Activated T-helper 17 cell treated with anti-CD3 and anti-CD28 coated beads, Interleukin-2, amount 50 U/mL, for 72 hours (primary cell): ENCODE results near the gene CNGB1. TPM values are rescaled to one million over a fixed set of nuclear protein-coding genes. Genes with fewer than 3 reads are reported as not detected.
A peak's percentile ranks its signal among the peaks of the same experiment; 100 is the strongest.
"Not testable (repeated sequence)": the region's sequence is repeated elsewhere in the genome, so short reads cannot be mapped to it uniquely, and the experiment has no call there.

Experiments
- ATAC-seq: fragments of 150-1000 bp; cut with Tn5 transposase; replicated peaks from 2 replicates; pipeline ENCODE4 v1.10.0; 2021; ENCODE audit warnings: mild to moderate bottlenecking, moderate library complexity
- H3K27ac Mint-ChIP-seq: one replicate; pipeline ENCODE4 v1.8.0; 2022; ENCODE audit warnings: mixed read lengths
- H3K27me3 Mint-ChIP-seq: one replicate; pipeline ENCODE4 v1.8.0; 2022; ENCODE audit warnings: mixed read lengths
- H3K36me3 Mint-ChIP-seq: one replicate; pipeline ENCODE4 v1.8.0; 2022; ENCODE audit warnings: low read depth, mild to moderate bottlenecking, mixed read lengths
- H3K4me1 Mint-ChIP-seq: one replicate; pipeline ENCODE4 v1.8.0; 2022; ENCODE audit warnings: mixed read lengths
- H3K4me3 Mint-ChIP-seq: one replicate; pipeline ENCODE4 v1.8.0; 2022; ENCODE audit warnings: mild to moderate bottlenecking, mixed read lengths
- H3K9me3 Mint-ChIP-seq: one replicate; pipeline ENCODE4 v1.8.0; 2022; ENCODE audit warnings: mixed read lengths
- total RNA-seq, 2 donors: library from RNA; stranded (reverse); gene quantifications; one replicate each; pipeline ENCODE4 v1.2.3, GENCODE V29; 2022

The CNGB1 gene
- total RNA-seq, 2 donors from 2014 or later, result not detected

DNA sequence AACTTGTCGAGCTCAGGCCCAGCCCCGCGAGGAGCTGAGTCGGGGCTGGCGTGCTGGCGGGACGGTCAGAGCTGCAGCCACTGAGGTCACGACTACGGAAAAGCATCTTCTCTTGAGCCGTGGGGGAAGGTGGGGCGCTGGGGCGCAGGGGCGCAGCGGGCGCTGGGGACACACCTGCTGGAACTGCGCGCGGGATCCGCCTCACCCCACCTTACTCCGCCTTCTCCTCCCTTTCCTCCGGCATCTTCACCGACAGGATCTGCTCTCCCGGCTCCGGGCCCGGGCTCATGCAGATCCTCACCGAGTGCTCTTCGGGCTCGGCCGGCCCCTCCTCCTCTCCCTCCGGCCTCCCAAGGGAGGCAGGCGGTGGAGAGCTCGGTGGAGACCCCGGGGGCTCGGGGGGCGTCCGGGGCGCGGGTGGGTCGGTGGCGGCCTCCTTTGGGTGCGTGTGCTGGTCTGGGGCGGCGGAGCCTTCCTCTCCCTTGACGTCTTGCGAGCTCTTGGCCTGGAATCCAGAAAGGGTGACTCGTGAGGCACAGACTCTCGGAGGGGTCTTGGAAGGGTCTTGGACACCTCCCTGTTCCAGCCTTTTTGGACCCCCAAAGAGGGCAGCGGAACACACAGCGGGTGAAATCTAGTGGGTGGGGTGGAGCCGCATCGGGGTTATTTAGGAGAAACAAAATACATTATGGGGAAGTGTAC, 86.8 kb downstream of the CNGB1 start:
- H3K9me3 Mint-ChIP-seq, result no peaks in the 10 kb centered on the region
- no peak overlapping the region for H3K4me3 Mint-ChIP-seq
- H3K36me3 Mint-ChIP-seq, result no peaks in the 10 kb centered on the region
- ATAC-seq, result no peak
- no peak overlapping the region for H3K27ac Mint-ChIP-seq
- H3K4me1 Mint-ChIP-seq, result no peaks in the 10 kb centered on the region
- peaks cover 46% of the 10 kb centered on the region for H3K27me3 Mint-ChIP-seq

GRCh38 chr16:57883480-57883879, 87.4 kb downstream of the CNGB1 start:
- no peak for ATAC-seq
- H3K4me1 Mint-ChIP-seq, result no peaks in the 10 kb centered on the region
- H3K27me3 Mint-ChIP-seq, result peaks cover 42% of the 10 kb centered on the region
- H3K4me3 Mint-ChIP-seq, result no peak overlapping the region
- H3K9me3 Mint-ChIP-seq, result no peaks in the 10 kb centered on the region
- H3K27ac Mint-ChIP-seq, result no peak overlapping the region
- H3K36me3 Mint-ChIP-seq, result no peaks in the 10 kb centered on the region

DNA sequence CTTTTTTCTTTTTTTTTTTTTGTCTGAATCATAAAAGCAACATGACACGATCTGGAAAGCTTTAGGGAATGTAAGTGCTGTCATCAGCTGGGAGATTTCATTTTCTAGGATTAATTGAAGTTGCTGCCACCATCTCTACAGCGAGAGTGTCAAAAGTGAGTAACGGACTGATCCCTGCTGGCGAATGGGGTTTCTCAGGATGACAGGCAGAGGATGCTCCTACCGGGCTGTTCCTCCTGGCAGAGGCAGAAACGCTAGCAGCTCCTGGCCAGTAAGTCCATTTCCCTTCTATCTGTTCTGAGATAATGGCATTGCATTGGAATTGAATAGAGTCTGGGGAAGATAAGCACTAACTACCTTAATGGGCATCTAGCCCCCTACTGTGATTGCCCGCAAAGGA, 88.1 kb downstream of the CNGB1 start:
- Mint-ChIP-seq H3K4me1 (no peaks in the 10 kb centered on the region), H3K27ac (no peak overlapping the region), H3K36me3 (no peaks in the 10 kb centered on the region), H3K27me3 (peaks cover 36% of the 10 kb centered on the region), H3K4me3 (no peak overlapping the region), H3K9me3 (no peaks in the 10 kb centered on the region)
- no peak for ATAC-seq

DNA sequence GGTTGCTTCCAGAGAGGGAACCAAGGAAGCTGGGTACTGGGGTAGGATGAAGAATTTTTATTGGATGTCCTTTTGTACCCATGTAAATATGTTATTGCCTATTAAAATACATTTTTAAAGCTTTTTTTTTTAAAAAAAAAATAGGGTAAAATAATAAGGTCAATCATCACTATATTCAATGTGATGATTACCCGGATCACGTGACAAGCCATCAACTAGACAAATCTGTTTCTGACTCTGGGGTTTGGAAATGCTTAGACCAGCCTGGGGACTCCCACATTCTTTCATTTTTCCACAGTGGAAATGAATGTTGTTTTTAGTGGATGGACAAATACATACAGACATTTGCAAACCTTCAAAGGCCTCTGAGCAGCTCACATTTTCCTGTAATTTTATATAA, 88.7 kb downstream of the CNGB1 start:
- Mint-ChIP-seq H3K27me3 (peaks cover 34% of the 10 kb centered on the region), H3K4me1 (no peaks in the 10 kb centered on the region), H3K36me3 (no peaks in the 10 kb centered on the region), H3K9me3 (no peaks in the 10 kb centered on the region), H3K27ac (no peak overlapping the region), H3K4me3 (no peak overlapping the region)
- ATAC-seq, result no peak

DNA sequence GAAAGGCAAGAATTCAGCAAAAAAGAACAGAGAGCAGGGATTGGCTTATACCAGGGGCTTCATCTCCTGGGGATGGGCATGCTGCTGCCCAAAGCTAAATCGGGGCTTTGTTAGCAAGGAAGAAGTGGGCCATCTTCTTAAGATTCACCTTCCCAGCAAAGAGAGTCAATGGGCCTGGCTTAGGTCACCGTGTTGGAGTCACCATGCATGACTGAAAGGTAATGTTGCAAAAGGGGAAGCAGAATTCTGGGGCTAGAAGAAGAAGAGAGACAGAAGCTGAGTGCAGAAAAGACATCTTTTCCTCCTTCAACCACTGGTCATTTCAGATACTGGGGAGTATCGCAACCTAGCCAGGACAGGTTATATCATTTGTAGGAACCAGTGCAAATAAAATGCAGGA, 92.3 kb downstream of the CNGB1 start:
- ATAC-seq, result no peak
- Mint-ChIP-seq H3K27ac (no peak overlapping the region), H3K27me3 (peaks cover 17% of the 10 kb centered on the region), H3K4me3 (no peak overlapping the region), H3K36me3 (no peaks in the 10 kb centered on the region), H3K9me3 (no peaks in the 10 kb centered on the region), H3K4me1 (peaks cover 6% of the 10 kb centered on the region)

- H3K4me1 Mint-ChIP-seq, result peaks cover 14% of the 10 kb centered on the region
- H3K27ac Mint-ChIP-seq, result no peak overlapping the region
- peaks cover 12% of the 10 kb centered on the region for H3K27me3 Mint-ChIP-seq
- H3K36me3 Mint-ChIP-seq, result no peaks in the 10 kb centered on the region
- H3K9me3 Mint-ChIP-seq, result no peaks in the 10 kb centered on the region
- no peak overlapping the region for H3K4me3 Mint-ChIP-seq
- peak; percentile 78 for ATAC-seq
These were observed 94.7 kb downstream of the CNGB1 start for GRCh38 chr16:57876210-57876609.

DNA sequence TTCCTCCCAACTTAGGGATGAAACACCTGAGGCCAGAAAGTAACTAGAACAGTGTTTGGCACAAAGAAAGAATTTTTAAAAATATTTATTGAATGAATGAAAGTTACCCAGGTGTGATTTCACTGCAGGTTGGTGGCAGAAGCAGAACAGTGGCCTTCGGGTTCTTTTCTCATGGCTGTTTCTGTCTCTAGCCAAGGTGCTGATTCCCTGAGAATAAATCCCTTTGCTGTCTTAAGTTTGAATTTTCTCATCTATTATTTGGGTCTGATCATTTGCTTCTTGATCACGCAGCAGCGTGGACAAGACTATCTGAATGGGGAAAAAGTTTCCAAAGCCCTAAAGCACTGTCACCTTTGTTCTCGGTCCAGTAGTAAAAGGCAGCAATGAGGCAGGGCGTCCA, 95.6 kb downstream of the CNGB1 start:
- Mint-ChIP-seq H3K4me3 (no peak overlapping the region), H3K27me3 (peaks cover 14% of the 10 kb centered on the region), H3K4me1 (peaks cover 14% of the 10 kb centered on the region), H3K9me3 (no peaks in the 10 kb centered on the region), H3K27ac (no peak overlapping the region), H3K36me3 (no peaks in the 10 kb centered on the region)
- no peak for ATAC-seq

DNA sequence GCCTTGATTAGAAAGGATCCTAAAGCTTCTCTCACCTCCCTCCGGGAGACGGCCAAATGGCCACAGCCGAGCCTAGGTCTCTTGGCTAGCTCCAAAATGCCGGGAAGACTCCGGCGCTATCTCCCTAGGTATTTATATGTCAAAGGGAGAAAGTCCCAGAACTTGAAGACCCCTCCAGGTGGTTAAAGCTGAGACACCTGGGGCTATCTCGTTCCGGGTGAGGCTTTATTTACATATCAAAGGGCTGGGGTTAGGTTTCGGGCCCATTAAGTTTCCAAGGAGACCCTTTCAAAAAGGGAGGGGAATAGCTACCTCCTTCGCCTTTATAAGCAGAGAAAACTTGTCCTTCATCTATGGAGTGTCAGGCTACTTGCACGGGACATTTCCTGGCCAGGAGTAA, 97.7 kb downstream of the CNGB1 start:
- Mint-ChIP-seq H3K4me3 (no peak overlapping the region), H3K27ac (no peak overlapping the region), H3K27me3 (peaks cover 15% of the 10 kb centered on the region), H3K9me3 (no peaks in the 10 kb centered on the region), H3K4me1 (peaks cover 14% of the 10 kb centered on the region), H3K36me3 (no peaks in the 10 kb centered on the region)
- no peak for ATAC-seq

DNA sequence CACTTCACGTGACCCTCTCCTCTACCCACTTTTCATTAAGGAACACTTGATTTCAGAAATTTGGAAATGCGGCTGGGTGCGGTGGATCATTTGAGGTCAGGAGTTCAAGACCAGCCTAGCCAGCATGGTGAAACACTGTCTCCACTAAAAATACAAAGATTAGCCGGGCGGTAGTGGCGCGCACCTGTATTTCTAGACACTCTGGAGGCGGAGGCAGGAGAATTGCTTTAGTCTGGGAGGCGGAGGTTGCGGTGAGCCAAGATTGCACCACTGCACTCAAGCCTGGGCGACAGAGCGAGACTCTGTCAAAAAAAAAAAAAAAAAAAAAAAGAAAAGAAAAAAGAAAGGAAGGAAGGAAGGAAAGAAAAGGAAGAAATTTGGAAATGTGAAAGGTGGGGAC, 98.2 kb downstream of the CNGB1 start:
- not testable (repeated sequence) for H3K9me3 Mint-ChIP-seq, H3K27ac Mint-ChIP-seq, H3K4me3 Mint-ChIP-seq, H3K36me3 Mint-ChIP-seq, ATAC-seq
- peaks cover 15% of the 10 kb centered on the region for H3K27me3 Mint-ChIP-seq
- H3K4me1 Mint-ChIP-seq, result peaks cover 14% of the 10 kb centered on the region

GRCh38 chr16:57871456-57871855, 99.5 kb downstream of the CNGB1 start:
- H3K27me3 Mint-ChIP-seq, result peaks cover 15% of the 10 kb centered on the region
- H3K4me1 Mint-ChIP-seq, result peaks cover 13% of the 10 kb centered on the region
- no peaks in the 10 kb centered on the region for H3K36me3 Mint-ChIP-seq
- peak; percentile 89 for ATAC-seq
- H3K9me3 Mint-ChIP-seq, result no peaks in the 10 kb centered on the region
- no peak overlapping the region for H3K27ac Mint-ChIP-seq
- no peak overlapping the region for H3K4me3 Mint-ChIP-seq

GRCh38 chr16:57870753-57871454, 100.0 kb downstream of the CNGB1 start:
- ATAC-seq, result no peak
- peaks cover 11% of the 10 kb centered on the region for H3K27me3 Mint-ChIP-seq
- no peak overlapping the region for H3K27ac Mint-ChIP-seq
- no peaks in the 10 kb centered on the region for H3K9me3 Mint-ChIP-seq
- H3K4me1 Mint-ChIP-seq, result peaks cover 9% of the 10 kb centered on the region
- no peaks in the 10 kb centered on the region for H3K36me3 Mint-ChIP-seq
- H3K4me3 Mint-ChIP-seq, result no peak overlapping the region

- H3K4me1 Mint-ChIP-seq, result peaks cover 9% of the 10 kb centered on the region
- ATAC-seq, result no peak
- no peaks in the 10 kb centered on the region for H3K36me3 Mint-ChIP-seq
- H3K4me3 Mint-ChIP-seq, result no peak overlapping the region
- peaks cover 15% of the 10 kb centered on the region for H3K27me3 Mint-ChIP-seq
- H3K27ac Mint-ChIP-seq, result no peak overlapping the region
- H3K9me3 Mint-ChIP-seq, result no peaks in the 10 kb centered on the region
These were observed 101.9 kb downstream of the CNGB1 start for GRCh38 chr16:57868913-57869520.

DNA sequence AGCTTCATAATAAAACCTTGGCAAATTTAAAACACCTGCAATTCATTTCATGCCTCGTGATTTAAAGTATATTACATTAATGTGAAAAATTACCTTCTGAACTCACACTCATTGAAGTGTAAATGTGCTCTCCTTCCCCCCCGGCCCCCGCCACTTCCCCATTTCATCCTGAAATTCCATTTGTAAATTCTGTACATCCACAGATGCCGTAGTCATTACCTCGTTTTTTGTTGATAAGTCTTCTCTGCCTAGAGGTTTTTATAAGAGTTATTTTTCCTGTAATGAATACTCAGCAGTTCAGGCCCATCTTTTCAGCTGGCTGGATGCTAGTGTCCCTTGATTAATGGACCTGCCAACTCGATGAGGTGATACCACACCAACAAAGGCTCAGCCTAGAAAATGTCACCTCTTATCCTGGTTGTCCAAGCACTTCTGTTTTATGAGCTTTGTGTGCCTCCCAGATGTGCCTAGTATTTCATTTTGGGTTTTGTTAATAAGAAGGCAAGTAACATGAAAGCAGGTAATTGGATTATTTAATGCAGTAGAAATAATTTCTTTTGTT, 103.8 kb downstream of the CNGB1 start:
- Mint-ChIP-seq H3K36me3 (no peaks in the 10 kb centered on the region), H3K27me3 (peaks cover 16% of the 10 kb centered on the region), H3K27ac (no peak overlapping the region), H3K4me3 (no peak overlapping the region), H3K9me3 (no peaks in the 10 kb centered on the region), H3K4me1 (peaks cover 6% of the 10 kb centered on the region)
- no peak for ATAC-seq

DNA sequence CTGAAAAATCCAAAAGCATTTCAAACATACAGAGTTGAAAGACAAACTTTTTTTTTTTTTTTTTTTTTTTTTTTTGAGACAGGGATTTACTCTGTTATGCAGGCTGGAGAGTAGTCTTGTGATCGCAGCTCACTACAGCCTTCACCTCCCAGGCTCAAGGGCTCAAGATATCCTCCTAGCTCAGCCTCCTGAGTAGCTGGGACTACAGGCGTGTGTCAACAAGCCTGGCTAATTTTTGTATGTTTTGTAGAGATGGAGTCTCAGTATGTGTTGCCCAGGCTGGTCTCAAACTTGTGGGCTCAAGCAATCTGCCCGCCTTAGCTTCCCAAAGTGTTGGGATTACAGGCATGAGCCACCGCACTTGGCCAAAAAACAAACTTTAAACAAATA, 104.4 kb downstream of the CNGB1 start:
- no peak overlapping the region for H3K27ac Mint-ChIP-seq
- H3K4me1 Mint-ChIP-seq, result peaks cover 3% of the 10 kb centered on the region
- no peaks in the 10 kb centered on the region for H3K36me3 Mint-ChIP-seq
- H3K27me3 Mint-ChIP-seq, result peaks cover 16% of the 10 kb centered on the region
- no peaks in the 10 kb centered on the region for H3K9me3 Mint-ChIP-seq
- ATAC-seq, result no peak
- no peak overlapping the region for H3K4me3 Mint-ChIP-seq
